ENCODE results near the gene RPL11.
"Not testable (repeated sequence)": the region's sequence is repeated elsewhere in the genome, so short reads cannot be mapped to it uniquely, and the experiment has no call there.

- TF ChIP-seq, protein P1, sequence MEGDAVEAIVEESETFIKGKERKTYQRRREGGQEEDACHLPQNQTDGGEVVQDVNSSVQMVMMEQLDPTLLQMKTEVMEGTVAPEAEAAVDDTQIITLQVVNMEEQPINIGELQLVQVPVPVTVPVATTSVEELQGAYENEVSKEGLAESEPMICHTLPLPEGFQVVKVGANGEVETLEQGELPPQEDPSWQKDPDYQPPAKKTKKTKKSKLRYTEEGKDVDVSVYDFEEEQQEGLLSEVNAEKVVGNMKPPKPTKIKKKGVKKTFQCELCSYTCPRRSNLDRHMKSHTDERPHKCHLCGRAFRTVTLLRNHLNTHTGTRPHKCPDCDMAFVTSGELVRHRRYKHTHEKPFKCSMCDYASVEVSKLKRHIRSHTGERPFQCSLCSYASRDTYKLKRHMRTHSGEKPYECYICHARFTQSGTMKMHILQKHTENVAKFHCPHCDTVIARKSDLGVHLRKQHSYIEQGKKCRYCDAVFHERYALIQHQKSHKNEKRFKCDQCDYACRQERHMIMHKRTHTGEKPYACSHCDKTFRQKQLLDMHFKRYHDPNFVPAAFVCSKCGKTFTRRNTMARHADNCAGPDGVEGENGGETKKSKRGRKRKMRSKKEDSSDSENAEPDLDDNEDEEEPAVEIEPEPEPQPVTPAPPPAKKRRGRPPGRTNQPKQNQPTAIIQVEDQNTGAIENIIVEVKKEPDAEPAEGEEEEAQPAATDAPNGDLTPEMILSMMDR (IDR thresholded peaks at IDR 0.05), result not testable (repeated sequence)
- not testable (repeated sequence) for TF ChIP-seq POLR2AphosphoS5, POLR2A, EP300 (IDR thresholded peaks at IDR 0.05)
Measured at GRCh38 chr1:23687680-23688079, 3.9 kb upstream of the RPL11 start.

Data from suprapubic skin (tissue), 4 donors.